NOMO-1 (cell line): ENCODE data around the gene ZNF256.

Experiments
- DNase-seq, 2 experiments: peaks; one replicate each; lab custom pipeline; 2025; ENCODE audit not compliant: unreplicated experiment in 2 of 2; lab: John Stamatoyannopoulos, UW

The ZNF256 gene

DNA sequence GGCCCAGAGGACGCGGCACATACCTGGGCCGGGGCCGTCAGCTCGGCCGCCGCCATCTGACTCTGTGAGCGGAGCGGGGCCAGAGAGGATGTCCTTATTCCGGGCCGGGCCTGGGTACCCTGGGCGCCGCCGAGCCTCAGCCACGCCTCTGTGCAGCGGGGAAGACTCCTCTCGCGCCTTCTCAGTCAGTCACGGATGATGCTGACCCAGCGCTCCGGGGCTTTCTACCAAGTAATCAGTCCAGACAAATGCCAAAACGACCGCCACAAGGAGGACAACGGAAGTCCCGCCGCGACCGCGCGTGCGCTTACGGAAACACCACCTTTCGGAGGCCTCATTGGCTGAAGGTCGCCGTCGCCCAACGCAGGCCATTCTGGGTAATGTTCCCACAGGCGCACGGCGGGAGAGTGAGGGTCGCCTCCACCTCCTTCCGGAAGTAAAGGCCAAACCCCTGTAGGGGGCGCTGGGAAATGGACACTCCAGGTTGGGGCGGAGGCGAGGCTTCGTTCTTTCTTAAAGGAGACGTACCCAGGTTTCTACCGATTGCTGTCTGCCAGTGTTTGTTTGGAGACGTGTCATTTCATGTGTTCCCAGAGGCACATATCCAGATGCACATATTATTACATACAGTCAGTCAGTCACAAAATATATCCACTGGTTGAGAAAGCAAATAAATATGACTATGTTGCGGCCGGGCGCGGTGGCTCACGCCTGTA is at the start of gene ZNF256:
TSS of gene ZNF256 (minus strand) at position 288 of the 716 bp plus-strand sequence. CDS start at position 56, 232 bp downstream.
- peak; percentile 79 to 87 for DNase-seq

DNA sequence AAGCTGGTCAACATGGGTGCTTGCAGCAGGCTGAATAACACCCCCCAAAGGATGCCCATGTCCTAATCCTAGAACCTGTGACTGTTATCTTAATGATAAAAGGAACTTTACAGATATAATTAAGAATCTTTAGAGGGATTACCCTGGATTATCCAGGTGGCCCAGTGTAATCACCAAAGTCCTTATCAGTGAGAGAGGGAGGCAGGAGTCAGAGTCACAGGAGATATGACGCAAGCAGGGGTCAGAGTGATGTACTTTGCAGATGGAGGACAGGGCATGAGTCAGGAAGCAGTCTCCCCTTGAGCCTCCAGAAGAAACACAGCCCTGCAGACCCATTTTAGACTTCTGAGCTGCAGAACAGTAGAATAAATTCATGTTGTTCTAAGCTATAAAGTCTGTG is 45.3 kb upstream of the ZNF256 start:
- no peak for DNase-seq

DNA sequence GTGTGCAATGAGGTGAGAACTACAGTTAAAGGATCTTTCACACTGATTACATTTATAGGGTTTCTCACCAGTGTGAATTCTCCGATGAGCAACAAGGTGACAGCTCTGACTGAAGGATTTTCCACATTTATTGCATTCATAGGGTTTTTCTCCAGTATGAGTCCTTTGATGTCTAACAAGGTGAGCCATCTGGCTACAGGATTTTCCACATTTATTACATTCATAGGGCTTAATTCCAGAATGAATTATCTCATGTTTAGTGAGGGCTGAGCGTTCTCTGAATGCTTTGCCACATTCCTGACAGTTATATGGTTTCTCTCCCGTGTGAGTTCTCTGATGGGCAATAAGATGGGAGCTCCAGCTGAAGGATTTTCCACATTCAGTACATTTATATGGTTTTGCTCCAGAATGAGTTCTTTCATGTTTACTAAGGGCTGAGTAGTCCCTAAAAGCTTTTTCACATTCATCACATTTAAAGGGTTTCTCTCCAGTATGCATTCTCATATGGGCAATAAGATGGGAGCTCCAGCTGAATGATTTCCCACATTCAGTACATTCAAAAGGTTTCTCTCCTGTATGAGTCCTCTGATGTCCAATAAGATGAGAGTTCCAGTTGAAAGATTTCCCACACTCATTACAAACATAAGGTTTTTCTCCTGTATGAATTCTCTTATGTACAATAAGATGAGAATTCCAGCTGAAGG is 31.2 kb upstream of the ZNF256 start:
- DNase-seq = no peak

DNA sequence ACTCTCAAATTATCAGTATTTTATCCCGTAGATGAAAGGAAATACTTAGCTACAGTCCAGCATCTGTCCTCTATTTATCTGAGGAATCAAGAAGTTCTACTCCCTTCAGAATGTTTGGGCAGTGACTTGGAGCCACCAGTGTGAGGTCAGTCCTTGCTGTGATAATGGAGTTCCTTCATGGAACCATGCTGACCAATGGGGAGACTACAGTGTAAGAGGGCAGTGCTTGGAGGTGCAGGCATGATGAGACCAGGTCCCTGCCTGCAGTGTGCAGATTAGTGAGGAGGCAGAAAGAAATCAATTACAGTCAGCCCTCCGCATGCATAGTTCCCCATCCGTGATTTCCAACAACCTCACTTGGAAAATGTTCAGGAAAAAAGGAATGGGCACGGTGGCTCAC is 26.9 kb upstream of the ZNF256 start, which contains the start of gene C19orf18:
TSS of gene C19orf18 (minus strand) at position 101 of the 400 bp plus-strand sequence. CDS start 102 bp downstream, outside the sequence.
- no peak for DNase-seq

DNA sequence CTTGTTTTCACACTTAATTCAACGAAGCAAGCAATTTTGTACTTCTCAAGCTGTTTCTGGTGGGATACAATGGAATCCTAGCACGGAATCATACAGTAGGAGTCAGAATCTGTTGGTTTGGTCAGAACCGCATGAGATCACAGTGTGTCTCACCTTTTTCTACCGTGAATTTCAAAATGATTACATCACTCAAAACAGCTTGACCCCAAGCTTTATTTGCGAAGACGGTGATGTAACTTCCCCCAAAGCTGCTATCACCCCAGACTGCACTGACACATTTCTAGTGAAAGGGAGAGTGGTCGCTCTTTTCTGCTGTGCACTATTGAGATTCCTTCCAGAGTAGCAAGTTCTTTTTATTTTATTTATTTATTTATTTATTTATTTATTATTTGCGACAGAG is 17.3 kb upstream of the ZNF256 start:
- no peak for DNase-seq

DNA sequence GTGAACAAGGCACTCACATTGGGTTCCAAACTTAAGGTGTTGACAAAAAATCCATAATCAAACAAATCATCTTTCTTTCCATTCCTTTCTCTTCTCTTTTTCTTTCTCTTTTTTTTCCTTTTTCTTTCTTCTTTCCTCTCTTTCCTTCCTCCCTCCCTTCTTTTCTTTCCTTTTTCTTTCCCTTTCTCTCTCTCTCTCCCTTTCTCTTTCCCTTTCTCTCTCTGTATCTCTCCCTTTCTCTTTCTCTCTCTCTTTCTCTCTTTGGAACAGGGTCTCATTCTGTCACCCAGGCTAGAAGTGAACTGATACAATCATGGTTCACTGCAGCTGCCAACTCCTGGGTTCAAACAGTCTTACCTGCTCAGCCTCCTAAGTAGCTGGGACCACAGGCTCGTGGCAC is 14.3 kb upstream of the ZNF256 start:
- DNase-seq = no peak

DNA sequence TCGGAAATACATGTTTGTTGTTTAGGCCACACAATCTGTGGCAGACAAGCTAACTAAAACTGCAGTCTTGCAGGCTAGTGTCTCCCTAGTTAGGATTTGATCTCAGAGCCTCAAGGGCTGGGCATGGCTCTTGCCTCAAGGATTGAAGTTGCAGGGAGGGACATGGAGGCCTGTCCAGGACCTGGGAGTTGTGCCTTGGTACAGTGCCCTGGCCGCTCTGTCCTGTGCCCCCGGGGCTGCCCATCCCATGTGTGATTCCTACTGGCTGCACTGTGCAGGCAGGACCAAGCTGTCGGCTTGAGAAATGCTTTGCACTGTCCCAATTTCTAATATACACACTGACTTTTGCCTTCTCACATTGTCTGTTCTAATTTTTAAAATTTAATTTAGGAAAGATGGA is 7.5 kb upstream of the ZNF256 start:
- no peak for DNase-seq

DNA sequence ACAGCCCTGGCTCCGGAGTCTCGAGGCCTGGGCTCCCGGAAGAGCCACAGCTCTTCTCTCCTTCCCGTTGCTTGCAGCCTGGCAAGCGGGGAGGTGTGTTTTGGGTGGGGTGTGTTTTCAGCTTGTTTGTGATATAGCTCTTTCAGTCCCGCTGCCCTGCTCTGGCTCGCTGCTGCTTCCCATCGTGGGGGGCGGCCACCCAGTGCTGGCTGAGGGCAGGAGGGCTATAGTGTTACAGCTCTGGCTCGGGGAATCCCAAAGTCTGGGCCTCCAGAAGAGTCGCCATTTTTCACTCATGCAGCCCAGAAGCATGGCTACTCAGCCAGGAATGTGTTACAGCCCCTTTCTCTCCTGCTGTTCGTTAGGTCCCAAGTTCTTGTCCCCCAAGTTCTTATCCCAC is 2.2 kb upstream of the ZNF256 start:
- no peak for DNase-seq

DNA sequence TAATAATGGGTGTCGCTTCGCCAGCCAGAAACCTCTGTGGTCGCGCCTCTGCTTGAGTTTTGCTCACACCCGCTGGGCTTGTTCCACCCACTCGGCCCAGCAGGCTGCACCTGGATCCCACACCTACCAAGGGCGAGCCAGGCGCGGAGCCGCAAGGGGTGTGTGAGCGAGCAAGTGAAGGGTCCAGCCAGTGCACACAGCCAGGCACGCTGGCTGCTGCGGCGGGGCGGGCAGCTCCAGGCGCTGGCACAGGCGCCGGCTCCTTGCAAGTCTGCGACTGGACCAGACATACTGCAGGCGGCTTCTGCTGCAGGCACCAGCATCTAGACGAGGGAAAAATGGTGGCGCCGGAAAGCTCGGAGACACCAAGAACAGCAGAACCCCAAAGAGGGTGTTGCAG is 1.8 kb upstream of the ZNF256 start:
- DNase-seq = no peak

DNA sequence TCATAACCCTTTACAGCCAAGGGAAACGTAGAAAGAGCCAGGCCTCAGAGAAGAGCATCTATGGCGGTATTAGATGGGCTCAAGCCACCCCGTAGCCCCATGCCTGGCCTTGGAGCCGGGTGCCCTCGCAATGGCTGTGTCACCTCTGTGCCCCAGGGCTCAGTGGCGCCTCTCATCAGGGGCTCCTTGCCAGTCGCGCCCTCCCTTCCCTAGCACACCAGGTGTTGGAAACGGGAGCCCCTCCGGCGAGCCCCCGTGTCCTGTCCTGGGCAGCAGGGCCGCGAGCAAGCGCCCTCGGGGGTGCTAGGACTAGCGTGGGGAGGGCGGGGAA is 453 bp downstream of the ZNF256 start:
- DNase-seq = no peak

DNA sequence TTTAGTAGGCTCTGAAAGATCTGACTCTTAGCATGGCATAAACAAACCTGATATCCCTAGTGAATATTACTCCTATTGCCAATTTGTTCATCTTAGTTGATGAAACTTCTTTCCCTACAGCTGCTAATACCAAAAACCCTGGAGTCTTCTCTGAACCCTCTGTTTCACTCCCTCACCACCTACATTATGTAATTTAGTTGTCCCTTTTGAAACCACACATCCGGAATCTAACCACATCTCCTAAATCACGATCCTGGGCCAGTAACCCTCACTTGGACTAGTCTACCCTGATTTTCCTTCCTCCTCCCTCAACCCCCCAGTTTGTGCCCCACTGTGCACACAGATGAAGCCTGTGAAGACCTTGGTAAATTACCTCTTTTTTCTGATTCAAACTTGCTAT is 1.2 kb downstream of the ZNF256 start:
- DNase-seq = peak in 1 of 2 experiments; percentile 3

DNA sequence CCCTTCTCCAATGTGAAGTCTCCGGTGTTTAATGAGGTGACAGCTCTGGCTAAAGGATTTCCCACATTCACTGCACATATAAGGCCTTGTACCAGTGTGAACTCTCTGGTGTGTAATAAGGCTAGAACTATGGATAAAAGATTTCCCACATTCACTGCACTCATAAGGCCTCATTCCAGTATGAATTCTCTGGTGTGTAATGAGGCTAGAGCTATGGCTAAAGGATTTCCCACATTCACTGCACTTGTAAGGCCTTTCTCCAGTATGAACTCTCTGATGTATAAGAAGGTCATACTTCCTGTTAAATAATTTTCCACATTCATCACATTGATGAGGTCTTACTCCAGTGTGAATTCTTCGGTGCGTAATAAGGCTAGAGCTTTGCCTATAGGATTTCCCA is 5.9 kb downstream of the ZNF256 start:
- no peak for DNase-seq

DNA sequence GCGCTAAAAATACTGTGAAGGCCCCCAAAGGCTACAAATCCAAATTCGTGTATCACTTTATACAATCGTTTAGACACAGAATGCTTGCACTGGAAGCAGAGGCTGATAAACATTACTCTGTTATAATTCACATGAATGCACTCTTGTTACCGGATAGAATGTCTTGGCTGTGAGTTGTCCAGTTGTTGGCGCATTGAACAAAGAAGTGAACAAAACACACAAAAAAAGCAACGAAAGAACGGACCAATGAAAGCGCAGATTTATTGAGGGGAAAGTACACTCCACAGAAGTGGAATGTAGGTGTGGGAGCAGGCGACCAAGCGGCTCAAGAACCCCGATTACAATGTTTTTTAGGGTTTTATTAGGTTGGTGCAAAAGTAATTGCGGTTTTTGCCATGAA is 11.8 kb downstream of the ZNF256 start:
- no peak for DNase-seq

DNA sequence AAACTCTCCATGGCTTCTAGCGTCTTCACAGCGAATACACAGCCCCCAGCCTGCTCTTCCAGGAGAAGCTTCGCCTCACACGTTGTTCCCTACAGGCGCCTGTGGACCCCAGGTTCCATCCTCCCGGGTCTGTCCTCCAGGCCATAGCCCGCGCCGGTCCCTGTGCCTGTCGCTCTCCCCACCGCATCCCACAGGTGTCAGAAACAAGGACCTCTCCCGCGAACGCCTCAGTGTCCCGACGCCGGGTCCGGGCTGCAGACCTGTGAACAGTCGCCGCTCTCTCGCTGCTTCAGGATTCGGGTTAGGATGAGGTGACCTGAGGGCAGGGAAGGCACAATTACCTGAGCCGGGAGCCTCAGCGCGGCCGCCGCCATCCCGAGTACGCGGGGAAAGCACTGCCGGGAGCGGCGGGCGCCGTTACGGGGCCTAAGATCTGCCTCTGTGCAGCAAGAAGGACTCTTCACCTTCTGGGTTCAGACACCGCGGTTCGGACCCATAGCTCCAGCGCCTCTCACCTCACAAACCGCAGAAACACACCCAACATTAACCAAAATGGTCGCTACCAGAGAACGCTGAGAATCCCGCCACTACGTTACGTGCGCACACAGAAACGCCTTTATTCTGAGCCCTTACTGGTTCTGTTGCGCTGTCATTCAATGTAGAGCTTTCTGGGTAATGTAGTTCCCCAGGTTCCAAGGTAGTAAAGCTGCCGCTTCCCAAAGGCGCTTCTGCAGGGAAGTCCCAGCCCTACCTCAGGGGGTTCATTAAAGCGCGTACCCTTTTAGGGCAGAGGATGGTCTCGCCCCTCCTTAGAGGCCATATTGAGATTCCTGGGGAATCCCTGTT is 12.5 kb downstream of the ZNF256 start, which contains the start of gene ZNF418:
TSS of gene ZNF418 (minus strand) at position 583 of the 846 bp plus-strand sequence. CDS start 1,580 bp downstream, outside the sequence.
- DNase-seq = no peak

DNA sequence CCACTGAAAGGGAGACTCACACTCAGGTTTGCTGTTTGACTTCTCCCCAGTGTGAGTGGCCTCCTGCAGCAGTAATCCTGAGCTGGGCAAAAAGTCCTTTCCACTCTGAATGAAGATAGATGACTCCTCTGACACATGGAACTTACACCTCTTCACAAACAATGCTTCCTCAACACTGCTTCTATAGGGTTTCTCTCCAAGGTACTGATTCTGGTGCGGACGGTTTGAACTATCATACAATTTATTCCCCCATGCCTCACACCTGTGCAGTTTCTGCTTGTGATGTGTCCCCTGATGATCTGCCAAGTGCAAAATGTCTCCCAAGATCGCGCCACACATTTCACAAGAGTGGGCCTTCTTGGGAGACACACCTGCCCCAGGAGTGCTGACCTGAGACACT is 19.9 kb downstream of the ZNF256 start:
- no peak for DNase-seq

DNA sequence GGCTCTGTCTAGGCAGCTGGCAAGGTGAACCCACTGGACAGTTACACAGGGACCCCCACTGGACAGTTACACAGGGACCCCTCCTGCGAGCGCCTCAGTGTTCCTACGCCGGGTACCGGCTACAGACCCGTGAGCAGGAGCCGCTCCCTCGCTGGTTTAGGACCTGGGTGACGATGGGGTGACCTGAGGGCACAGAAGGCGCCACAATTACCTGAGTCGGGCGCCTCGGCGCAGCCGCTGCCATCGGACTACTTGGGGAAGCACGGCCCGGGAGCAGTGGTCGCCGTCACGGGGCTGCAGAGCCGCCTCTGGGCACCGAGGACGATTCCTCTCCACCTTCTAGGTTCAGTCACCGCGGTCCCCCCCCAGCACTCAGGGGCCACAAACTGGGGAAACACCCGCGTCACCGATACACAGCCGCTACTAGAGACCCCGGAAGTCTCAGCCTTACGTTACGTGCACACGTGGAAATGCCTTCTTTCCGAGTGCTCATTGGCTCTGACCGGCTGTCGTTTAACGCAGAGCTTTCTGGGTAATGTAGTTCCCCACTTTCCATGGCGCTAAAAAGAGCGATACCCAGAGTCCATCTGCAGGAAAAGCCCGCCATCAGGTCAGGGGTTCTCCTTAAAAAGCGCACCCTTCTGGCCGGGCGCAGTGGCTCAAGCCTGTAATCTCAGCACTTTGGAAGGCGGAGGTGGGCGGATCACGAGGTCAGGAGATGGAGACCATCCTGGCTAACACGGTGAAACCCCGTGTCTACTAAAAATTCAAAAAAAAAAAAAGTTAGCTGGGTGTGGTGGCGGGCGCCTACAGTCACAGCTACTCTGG is 31.1 kb downstream of the ZNF256 start, which contains the start of gene ZNF417:
TSS of gene ZNF417 (minus strand) at position 425 of the 828 bp plus-strand sequence. CDS start at position 244, 181 bp downstream.
- DNase-seq = peak; percentile 91 to 96

DNA sequence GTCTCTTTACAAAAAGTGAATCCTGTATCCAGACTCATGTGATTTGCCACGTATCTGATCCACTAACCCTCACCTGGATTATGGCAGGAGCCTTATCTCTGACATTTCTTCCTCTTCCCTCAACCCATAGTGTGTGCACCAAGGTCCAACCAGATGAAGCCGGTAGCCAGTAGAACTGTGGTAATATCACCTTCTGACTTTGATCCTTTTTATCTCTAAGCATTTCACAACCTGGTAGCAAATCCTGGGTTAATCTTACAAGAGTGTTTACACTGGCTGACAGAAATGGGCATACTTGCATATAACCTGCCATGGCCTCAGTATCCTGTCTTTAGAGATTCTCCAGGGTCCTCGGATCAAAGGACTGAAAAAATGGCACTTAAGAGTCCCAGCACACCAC is 33.0 kb downstream of the ZNF256 start:
- no peak for DNase-seq

DNA sequence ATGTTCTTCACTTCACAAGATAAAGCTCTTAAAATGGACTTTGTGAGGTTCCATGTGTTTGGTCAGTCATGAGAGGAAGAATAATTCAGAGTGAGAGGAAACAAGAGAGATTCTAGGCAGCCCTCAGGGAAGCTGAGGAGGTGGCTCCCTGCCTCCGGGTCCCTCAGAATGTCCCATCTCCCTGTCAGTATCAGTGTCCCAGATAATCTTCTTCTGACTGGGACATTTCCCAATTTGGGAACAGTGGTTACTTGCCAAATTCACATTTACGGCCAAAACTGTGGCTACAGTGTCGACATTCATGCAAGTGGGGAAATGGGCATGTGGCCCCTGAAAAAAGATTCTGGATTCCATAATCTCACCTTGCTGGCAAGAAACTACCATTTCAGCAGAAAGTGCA is 40.1 kb downstream of the ZNF256 start:
- DNase-seq = no peak

DNA sequence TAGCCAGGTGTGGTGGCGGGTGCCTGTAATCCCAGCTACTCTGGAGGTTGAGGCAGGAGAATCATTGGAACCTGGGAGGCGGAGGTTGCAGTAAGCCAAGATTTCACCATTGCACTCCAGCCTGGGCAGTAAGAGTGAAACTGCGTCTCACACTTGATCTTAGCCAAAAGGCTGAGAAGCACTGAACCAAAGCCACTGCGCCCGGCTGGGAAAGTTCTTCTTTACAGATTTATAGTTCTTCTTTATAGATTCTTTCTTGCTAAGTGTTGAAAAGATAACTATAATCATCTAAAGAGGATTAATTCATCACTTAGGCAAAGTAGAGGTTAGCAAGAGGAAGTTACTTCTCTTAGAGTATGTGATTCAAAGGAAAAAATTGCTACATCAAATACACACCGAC is 42.2 kb downstream of the ZNF256 start:
- DNase-seq = no peak

DNA sequence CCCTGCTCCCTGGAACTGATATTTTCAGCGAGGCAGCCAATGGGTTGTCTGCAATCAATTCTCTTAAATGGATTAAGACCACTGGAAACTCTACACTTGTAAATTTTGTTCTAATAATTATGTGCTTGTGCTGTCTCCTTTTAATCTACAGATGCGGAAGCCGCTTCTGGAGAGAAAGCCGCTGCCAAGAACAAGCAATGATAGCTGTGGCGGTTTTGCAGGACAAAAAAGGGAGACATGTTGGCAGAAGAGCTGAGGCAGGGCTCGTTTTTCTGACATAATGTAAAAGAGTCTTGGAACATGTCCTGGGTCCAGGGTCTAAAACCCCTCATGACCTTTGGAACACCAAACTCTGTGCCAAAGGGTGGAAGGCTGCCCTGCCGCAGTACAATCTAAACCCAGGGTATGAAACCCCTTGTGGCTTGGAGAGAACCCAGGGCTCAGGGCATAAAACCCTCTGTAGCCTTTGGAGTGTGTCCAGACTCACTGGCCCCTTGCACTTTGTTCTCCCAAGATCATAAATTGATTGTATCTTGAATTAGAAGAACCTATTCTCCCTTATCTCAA is 43.8 kb downstream of the ZNF256 start:
- DNase-seq = no peak
